ENCODE data around the gene HIRA.
"Not testable (repeated sequence)": the region's sequence is repeated elsewhere in the genome, so short reads cannot be mapped to it uniquely, and the experiment has no call there.

HIRA gene

DNA sequence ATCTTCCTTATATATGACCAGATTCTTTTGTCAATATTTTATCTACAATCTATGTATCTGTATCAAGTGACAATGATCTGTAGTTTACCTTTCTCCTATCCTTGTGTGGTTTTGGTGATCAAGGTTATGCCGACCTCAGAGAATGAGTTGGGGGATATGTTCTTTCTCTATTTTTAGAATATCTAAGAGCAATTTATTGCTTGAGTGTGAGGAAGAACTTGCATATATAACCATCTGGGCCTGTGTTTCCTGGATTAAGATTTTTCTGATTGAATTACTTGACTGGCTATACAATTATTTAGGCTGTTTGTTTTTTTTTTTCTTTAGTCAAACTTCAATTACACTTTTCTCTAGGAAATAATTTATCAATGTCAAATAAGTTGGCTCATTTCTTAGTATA is 30.0 kb upstream of the HIRA start:
- DNase-seq: no peak

DNA sequence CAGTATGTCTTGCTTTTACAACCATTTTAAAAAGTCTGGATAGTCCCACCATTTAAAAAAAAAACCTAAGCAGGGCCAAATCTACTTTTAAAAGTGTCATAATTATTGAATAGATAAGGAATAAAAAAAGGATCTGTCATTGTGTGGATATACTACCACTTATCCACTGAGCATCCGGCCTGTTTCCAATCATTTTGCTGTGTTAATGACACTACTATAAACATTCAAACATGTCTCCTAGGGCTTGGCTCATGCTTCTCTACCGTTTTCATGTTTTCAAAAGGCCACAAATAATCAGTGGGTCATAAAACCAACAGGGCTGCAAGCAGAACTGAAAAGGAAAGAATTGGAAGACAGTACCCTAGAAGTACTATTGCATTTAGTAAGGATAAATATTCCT is 28.5 kb upstream of the HIRA start:
- DNase-seq: no peak

DNA sequence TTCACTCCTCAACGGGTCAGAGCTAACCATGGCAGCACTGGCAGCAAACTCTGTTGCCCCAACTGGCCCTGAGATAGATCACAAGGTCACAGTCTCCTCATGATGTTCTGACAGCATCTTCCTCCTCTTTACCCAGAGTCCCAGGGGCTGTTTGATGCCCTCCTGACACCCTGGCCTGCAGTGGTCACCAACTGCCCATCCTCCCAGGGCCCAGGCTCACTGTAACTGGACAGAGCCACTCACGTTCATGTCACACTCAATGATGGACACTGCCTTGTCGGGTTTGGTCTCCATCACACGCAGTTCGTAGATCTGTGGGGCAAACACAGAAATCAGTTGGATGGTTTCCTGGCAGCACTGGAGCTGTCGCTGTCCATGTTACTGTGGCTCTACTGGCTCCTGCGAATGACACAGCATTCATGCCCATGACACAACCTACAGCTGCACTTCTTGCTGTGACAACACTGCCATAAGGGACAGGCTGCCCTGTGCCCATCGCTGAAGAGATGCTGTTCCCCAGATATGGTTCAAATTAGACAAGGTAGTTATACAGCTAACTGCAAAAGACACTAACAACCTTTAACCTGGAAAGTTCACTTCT is 26.4 kb upstream of the HIRA start:
- DNase-seq: no peak

DNA sequence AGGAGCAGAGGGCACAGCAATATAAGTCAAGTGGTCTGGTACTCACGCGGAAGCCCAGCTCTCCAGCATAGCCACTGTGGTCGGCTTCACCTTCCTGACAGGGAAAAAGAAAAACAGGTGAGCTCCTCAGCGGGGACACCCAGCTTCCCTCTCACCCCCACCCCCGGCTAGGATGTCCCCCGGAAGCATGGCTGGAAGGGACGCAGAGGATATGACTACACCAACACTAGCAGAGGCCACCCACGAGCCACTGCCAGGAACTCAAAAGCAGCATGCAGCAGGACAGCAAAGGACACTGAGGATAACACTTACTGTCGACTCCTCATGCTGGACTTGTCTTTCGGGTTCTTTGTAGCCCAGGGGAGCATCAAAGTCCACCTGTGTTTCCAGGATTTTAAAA is 25.0 kb upstream of the HIRA start:
- no peak for DNase-seq

DNA sequence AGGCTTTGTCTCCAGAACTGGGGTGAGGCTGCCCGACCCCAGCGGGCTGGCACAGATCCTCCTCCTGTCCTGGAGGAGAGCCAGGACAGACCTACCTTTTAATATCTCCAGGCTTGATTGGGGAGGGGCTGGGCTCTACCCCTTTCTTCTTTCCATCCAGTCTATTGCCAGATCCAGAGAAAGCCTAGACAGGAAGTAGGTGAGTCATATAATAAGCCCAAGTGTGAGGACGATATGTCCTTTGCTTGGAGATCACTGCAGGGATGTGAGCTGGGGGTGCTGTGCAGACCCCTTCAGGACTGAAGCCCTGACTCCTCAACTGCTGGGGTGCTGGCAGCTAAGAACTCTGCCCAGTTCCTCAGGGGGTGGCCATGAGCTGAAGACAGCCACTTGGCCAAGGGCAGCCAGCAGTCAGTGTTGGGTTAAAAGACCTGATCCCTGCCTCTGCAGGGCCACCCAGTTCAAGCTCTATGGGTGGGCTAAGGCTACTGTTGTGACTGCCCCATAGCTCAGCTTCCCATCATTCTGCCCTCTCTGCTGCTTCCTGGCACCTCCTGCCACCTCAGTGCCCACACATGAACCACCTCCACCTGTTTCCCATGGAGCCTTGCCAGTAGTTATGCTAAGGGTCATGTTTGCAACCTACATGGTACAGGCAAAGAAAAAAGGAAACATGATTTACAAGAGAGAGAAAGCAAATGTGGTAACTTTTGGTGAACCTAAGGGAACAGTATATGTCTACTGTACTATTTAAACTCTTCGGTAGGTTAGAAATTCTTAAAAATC is 24.2 kb upstream of the HIRA start:
- DNase-seq: no peak

DNA sequence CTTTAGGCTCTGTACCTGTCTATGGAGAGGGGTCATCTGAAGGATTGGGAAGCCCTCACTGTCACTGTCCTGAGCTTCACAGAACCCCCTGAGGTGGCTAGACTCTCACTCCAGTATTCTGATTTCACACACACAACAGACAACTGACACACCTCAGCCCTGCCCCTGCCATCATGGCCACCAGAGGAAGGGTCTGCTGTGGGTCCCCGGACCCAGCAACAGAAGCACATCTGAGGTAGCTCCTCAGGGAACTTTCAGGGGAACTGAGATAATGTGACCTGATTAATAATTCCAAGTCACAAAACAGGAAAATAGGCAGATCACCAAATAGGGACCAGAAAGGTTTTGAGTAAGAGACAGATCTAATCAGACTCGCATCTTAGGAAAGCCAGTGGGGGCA is 23.5 kb upstream of the HIRA start:
- DNase-seq: no peak

DNA sequence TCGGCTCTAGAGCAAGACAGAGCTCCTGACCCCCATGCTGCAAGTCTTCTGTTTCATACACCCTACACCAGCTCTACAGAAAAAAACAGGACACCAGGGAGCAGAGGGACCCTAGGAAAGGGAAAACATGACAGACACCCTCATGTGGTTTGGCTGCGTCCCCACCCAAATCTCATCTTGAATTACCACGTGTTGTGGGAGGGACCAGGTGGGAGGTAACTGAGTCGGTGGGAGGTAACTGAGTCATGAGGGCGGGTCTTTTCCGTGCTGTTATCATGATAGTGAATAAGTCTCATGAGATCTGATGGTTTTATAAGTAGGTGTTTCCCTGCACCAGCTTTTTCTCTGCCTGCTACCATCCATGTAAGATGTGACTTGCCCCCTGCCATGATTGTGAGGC is 22.6 kb upstream of the HIRA start:
- DNase-seq: no peak

DNA sequence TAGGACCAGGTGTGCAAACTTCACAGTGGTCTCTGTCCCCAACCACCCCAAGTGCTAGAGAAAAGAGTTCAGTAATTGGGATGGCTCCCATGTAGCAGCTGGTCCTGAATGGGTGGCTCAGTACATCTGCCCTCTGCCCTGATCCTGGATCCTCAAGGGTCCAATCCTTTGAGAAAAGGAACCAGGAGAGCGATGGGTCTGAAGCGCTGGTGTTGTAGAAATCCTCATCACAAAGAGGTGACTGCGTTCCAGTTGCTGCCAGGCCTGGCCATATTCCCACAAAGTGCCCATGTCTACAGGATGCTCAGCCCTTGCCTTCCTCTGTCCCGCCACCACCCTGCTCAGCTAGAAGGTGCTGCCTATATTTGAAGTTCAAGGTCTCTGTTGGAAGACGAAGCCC is 22.2 kb upstream of the HIRA start:
- DNase-seq: no peak

DNA sequence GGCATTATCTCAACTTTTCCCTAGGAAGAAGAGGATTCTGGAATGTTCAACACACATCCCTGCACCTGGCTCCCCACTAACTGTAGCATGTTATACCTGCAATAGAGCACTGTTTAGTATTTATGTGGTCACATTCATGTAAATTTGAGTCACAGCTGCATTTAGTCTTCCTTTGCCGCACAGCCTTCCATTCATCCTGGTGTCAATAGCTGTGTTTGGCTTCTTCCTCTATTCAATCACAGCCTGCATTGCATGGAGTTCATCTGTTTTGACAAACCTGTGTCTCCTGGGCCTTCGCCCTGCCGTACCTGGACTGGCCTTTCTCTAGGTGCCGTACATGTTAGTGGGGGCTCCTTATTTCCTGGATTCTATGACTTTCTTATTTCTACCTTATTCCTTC is 20.0 kb upstream of the HIRA start:
- no peak for DNase-seq

DNA sequence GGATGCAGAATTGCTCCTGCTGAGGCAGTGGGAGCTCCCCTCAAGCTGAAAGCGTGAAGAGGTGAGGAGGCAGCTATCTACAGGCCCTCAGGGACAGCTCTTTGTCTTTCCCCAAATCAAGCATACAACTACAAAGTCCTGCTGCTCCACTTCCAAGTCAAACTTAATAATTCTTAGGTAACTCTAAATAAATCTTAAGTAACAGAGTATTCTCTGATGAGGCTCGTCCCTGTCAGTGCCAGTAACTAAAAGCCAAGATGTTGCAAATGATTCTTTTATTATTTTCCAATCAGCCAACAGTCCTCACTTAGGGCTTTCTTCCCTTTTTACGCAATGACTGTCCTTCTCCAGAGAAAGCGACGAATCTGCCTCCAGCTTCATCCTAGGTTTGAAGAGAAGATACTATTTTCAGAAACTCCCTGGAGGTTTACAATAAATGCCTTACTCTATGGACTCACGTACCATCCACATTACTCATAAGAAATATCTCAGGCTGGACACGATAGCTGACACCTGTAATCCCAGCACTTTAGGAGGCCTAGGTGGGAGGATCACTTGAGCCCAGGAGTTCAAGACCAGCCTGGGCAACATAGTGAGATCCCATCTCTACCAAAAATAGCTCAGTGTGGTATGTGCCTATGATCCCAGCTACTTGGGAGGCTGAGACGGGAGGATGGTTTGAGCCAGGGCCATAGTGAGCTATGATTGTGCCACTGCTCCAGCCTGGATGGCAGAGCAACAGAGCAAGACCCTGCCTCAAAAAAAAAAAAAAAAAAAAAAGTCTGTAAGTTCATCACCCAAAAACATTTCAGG is 19.0 kb upstream of the HIRA start:
- no peak for DNase-seq

DNA sequence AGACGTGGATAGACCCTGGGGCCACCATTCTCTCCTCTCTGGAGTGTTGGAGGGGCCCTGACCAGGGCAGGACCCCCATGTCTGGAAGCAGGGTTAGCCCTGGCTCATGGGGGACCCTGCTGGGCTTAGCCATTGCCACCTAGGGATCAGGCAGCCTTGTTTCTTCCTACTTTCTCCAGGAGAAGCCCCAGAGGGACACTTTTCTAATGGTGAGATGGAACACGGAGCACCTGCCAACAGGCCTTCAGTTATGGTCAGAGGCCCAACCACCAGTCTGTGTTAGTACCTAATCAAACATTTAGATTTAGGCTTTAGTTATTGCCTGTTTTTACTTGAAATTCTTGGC is 17.9 kb upstream of the HIRA start:
- no peak for DNase-seq

DNA sequence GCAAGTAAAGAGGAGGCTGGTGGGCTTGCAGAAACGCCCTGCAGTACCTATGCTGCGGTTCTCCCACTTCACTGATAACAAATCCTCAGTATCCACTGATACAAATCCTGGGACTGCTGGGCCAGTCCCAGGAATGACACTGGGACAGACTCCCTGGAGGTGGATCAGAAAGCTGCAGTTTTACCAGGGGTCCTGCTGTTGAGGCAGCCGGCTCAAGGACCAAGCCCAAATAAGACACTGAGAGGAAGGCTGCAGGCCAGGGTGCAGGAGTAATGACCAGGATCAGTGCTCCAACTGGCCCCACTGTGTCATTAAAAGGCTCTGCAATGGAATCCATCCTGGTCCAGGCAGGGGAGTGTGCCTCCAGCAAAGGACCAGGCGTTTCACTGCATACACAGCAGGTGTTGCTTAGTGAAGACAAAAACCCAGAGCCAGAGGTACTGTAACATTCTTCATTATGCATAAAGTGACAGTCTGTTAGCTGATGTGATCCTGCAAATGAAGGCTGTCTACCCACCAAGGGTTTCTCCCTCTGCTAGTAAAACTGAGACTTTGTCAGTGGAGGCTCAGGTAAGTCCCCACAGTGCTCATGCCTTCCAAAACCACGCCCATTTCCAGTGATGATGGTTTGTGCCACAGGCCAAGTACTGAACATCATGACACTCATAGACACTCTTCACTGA is 17.3 kb upstream of the HIRA start:
- DNase-seq: peak; percentile 11

DNA sequence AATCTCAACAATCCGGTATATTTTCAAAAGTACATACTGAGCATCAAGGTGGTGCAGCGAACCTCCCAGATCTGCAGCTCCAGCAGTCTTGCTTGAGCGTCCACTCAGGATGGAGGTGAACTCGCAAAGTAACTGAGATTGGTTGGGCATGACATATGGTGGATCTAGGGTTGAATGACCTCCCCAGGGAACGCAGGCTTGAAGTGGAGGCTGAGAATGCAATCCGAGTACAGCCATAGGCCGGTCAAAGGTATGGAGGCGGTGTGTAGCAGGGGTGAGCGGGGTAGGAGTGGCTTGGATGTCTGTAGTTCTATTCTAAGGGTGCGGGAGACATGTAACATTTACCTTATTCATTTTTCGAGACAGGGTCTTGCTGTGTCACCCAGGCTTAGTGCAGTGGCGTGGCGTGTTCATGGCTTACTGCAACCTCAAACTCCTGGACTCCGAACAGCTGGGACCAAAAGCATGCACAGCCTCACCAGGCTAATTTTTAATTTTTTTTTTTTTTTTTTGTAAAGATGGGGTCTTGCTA is 16.6 kb upstream of the HIRA start:
- peak; percentile 89 for DNase-seq

DNA sequence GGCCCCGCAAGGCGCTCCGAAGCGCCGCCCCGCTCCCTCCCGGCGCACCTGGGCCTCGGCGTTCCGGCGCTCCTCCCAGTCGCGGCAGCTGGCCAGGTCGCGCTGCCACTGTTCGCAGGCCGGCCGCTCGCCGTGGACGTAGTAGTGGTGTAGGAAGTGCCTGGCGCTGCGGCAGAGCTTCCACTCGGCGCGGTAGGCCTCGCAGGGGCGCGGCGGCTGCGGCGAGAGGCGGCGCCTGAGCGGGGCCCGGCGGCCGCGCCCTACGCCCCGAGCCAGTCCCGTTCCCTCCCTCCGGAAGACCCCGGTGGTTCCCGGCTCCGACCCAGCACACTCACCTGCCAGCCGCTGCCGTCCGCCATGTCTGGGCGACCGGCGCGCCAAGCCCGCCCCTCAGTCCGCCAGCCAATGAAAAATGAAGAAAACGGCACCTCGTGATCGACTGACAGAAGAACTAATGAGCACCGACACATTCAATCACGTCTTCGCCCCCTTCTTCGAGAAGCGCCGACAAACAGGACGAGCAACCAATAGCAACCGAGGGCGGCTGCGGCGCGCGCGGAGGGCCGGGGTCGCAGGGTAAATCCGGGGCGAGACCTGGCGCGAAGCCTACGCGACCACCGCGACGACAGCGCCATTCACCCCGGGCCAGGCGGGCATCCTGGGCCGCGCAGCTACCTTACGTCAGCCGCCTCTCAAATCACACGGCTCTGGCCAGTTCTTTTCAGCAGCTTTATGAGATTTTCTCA is 16.0 kb upstream of the HIRA start, which contains the start of gene C22orf39:
C22orf39 (minus strand) TSS at position 382 of the 746 bp plus-strand sequence; CDS start at position 359, 23 bp downstream.
- DNase-seq: peak; percentile 95

DNA sequence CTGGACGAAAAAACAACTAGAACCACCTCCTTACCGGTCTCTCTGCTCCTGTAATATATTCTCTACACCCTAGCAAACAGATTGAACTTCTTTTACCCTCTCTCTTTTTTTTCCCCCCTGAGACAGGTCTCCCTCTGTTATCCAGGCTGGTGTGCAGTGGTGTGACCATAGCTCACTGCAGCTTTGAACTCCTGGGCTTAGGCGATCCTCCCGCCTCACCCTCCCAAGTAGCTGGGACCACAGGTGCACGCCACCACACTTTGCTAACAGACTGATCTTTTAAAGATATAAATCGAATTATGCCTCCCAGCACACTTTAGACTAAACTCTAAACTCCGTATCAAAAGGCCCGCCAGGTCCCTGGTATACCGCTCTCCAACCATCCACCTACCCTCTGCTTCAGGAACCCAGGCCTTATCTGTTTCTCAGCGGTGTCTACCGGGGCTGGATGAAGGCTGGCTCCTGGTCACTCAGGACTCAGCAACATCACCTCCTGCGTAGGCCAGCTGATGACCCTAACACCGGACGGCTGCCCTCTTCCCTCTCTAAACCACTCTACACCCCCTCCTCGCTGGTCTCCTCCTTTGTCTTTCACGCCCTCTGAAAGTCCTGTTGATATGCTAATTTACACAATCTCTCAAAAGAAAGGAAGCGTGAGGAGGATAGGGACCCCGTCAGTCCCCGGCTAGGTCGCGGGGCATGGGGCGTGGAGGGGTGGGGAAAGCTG is 15.2 kb upstream of the HIRA start:
- DNase-seq: peak; percentile 41

DNA sequence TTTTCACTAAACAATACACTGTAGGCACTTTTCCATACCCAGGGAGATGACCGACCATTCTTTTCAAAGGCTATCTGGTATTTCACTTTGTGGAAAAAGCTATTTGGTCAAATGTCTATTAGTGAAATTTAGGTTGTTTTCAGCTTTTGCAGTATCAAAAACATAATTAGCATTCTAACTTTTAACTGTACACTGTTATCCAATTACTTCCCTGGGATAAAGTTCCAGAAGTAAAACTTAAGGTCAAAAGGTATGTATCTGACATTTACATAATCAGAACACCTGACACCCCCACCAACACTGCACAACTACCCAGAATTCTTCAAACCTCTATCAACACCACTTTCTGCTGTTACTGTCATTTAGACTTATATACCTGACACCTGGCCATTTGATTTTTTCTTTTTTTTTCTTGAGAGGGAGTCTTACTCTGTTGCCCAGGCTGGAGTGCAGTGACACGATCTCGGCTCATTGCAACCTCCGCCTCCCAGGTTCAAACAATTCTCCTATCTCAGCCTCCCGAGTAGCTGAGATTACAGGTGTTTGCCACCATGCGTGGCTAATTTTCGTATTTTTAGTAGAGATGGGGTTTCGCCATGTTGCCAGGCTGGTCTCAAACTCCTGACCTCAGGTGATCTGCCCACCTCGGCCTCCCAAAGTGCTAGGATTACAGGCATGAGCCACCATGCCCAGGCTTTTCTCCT is 13.9 kb upstream of the HIRA start:
- DNase-seq: not testable (repeated sequence)

DNA sequence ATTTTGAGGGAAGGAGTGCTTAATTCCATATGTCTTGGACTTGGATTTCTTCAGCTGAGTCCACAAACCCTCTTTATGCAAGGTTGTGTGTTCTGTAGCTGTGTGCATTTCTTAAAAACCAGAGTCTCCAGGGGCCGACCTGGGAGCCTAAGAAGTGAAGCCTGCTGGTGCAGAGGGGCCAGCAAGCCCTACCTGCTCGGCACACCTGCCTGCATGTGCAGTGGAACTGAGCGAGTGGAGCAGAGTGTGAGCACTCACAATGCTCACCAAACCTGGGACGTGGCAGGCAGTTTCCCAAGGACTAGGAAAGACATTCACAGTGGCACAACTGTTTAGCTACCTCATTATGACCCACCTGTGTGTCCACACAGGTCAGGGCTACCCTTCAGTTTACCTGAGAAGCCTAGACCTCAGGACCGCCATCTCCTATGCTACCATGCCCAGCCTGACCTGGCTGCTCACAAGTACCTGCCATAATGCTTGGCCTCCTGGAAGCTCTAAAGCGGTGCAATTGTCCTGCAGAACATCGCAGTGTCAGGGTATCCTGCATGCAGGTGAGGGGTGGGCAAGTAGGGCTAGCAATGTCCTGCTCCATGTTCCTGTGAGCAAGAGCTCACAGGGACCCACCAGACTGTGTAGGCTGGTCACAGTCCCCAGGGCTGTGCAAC is 12.1 kb upstream of the HIRA start:
- no peak for DNase-seq

DNA sequence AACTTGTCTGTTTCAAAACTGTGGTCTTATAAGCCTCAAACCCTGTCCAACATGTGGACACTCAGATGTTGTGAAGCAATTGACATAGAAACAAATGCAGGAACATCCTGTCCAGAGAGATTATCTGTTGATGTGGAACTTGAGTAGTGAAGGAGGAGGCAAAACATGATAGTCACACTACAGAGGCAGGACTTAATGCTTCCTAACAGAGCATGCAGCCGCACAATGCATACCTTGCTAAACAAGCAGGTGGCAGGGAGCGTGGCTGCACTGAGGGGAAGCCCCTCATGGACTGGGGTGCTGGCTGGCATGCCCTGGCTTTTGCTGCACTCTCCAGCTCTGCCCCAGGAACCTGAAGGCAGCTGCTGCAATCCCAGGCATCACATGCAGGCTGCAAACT is 10.6 kb upstream of the HIRA start:
- DNase-seq: no peak

DNA sequence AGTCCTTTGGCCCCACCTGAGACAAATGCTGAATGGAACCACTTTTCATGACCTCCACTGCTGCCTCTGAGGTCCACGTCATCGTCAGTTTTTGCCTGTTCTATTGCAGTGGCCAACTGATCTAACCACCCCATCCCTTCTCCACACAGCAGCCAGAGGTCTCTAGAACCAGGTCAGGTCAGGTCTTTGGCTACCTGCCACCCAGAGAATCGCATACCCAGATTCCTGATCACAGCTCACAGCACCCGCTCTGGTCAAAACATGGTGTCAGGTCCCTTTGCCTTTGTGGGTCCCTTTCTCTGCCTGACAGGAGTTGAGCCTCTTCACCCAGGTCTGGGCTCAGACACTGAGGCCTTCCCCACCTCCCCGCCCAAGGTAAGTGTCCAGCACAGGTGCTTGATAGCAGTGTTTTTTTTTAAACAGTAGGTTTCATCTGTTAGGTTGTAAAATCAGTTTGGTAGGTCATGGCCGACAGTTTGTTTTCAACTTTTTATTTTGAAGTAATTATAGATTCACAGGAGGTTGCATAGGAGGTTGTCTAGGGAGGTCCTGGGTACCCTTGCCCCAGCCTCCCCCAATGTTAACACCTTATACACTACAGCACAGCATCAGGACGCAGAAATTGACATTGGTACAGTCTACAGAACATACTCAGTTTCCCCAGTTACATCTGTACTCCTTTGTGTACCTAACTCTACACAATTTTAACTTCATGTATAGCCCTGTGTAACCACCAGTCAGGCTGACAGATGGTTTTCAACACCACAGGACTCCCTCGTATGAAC is 9.1 kb upstream of the HIRA start:
- DNase-seq: no peak

DNA sequence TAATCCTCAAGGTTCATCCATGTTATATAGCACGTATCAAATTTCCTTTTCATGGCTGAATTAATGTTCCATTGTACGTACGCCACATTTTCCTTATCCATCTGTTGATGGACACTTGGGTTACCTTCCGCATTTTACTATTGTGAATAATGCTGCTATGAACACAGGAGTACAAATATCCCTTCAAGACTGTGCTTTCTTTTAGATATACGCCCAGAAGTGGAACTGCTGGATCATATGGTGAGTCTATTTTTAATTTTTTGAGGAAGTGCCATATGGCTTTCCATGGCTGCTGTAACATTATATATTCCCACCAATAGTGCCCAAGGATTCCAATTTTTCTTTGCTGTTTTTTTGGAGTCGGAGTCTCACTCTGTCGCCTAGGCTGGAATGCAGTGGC is 6.8 kb upstream of the HIRA start:
- DNase-seq: peak; percentile 21

All from NCI-H82 (cell line).